RPMI7951 (cell line): ENCODE measurements around the gene MAB21L4. TPM values are rescaled to one million over a fixed set of nuclear protein-coding genes. Genes with fewer than 3 reads are reported as not detected.

Source experiments
- DNase-seq: peaks from one replicate; pipeline ENCODE4 v3.0.0-alpha.2; 2012; ENCODE audit warnings: low read depth
- total RNA-seq: library from RNA; depleted of rRNA; stranded (reverse); fragments of >200 nt; shearing (Covaris generic); gene quantifications from 2 replicates; pipeline ENCODE4 v1.2.3, GENCODE V29; 2014

MAB21L4 gene
- total RNA-seq, 1 experiment from 2014 or later: not detected

DNA sequence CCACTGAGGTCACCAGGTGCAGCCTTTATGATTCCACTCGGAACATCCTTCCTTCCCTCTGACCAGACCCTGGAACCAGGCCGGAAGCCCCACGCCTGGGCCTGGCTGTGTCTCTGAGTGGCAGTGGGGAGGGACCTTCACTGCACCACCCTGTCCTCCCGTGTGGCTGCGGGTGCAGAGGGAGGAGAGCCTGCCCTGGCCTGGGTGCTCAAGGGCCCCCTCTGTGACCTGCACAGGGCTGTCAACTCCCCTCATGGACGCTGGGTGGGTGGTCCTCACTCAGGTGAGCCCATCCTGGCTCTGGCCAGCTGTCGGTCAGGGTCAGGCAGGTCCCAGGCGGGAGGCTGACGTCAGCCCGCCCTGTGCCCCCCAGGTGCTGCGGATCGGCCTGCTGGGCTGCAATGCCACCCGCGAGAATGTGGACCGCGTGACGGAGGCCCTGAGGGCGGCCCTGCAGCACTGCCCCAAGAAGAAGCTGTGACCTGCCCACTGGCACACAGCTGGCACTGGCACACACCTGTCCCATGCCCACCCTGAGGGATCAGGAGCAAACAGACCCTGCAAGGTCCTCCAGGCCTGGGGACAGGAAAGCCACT lies 17.5 kb downstream of the MAB21L4 start:
- no peak for DNase-seq

DNA sequence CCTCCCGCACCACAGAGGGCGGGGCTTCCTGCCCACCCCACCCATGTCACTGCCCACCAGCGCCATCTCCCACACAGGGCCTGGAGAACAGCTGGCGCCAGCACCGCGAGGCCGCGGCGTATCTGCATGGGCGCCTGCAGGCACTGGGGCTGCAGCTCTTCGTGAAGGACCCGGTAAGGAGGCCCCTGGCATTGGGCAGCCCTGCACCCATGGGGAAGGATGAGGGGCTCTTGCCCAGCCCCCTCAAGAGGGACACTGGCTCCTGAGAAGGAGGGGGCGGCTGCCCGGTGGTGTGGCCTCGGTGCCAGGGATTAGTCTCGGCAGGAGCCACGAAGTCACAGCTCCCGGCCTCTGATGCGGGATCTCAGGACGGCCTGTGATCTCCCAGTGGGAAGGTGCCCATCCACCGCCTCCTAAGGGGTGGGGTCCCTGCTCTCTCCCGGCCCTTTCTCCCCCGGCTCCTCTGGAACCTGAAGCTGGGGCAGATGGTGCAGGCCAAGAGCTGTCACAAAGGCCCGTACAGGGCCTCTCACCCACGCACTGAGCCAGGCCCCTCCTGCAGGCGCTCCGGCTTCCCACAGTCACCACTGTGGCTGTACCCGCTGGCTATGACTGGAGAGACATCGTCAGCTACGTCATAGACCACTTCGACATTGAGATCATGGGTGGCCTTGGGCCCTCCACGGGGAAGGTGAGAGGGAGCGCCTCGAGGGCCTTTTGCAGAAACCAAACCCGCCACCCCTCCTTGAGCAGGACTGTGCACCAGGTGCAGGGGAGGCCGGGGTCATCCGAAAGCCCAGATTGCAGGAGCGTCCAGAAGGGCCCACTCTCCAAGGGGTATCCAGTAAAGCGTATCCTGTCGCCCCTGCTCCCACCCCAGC lies 18.3 kb downstream of the MAB21L4 start:
- DNase-seq: no peak

DNA sequence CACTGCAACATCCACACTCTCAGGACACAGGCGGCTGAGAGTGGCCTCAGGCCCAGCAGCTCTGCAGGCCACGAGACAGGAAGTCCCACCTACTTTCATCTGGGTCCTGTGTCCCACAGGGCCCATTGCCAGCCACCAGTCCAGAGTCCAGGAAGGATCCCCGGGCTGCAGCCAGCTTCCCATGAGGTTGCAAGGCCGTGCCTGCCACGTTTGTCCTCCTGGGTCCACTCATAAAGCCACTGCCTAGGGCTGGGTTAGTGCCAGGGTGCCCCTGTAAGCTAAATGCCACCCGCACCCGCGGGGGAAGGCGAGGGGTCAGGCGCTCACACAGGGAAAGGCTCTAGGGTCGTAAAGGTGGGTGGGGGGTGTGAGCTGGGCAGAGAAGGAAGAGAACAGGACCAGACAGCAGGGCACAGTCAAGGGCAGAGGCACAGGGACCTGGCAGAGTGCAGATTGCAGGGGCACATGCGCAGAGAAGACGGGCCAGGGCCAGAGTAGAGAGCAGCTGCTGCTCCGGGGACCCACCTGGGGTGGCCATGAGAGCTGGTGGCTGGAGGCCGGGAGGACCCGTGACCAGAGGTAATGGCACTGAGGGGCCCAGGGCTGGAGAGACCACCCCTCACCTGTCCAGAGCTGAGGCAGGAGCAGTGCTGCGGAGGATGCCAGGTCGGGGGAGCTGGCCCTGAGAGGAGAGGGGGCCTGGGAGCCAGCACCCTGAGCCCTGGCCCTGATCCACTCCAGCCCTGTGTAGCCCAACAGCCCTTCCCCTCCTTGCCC lies 19.3 kb downstream of the MAB21L4 start:
- no peak for DNase-seq

DNA sequence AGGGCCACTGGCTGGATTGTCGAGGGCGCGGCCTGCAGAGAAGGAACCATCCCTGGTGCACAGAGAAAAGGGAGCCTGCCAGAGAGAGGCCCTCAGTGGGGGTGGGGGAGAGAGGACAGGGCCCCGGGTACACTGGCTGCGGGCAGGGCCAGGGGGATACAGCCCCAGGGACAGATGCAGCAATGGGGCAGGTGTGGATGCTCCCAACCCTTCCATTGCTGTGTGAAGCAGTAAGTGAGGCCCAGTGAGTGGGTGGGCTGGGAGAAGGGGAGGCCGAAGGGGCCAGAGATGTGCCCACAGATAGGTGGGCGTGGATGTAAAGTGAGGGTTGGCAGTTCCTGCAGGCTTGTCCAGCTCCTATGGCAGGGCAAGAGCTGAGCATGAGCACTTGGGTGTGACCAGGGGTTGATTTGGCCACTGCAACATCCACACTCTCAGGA lies 19.9 kb downstream of the MAB21L4 start:
- DNase-seq: no peak

DNA sequence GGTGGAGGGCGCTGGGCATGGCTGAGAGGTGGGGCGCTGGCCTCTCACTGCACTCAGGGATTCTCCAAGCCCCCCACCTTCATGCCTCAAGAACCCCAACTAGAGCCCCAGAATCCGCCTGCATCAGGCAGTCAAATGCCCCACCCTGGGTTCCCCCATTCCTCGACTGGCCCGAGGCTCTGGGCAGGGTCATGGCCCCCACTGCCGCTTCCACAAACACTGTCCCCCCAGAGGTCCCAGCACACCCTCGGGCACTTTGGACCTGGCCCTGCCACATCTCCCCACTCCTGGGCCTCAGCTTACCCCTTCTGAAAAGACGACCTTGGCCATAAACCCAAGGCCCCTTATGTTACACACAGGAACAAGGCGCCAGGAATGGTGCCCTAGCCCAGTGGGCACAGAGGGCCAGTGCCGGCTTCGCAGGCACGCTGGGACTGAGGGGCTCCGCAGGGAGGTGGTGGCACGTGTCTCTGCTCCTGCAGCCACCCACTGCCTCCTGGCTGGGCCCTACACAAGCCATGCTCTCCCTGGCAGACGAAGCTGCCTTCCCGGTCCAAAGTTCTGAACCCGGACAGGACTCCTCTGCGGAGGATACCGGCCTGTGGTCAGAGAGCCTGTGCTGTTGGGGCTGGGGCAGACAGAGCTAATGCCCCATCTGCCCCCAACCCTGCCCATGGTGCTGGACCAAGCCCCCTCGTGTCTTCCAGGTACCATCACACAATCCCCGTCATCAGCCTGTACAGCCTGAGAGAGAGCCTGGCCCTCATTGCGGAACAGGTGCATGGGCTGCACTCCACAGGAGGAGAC lies 20.5 kb downstream of the MAB21L4 start:
- no peak for DNase-seq

DNA sequence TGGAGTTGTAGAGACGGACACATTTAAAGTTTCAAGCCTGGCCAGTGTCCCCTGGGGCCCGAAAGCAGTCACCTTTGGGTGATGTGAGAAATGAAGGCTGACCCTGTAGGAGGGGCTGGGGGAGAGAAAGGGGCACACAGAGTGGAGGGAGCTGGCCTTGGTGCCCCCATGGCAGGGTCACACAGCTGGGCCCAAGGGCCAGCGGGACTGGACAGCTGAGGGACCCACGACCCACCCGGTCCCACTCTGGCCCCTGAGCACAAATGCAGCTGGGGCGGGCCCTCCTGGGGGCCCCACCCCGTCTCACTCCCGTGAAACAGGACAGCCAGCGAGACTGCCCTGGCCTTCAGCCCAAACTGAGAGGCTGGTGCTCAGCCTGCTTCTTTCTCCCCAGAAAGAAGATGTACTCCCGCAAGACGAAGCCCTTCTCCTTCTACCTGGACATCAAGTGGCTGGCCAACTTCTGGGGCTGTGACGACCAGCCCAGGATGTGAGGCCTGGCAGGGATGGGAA lies 21.2 kb downstream of the MAB21L4 start:
- DNase-seq: no peak

DNA sequence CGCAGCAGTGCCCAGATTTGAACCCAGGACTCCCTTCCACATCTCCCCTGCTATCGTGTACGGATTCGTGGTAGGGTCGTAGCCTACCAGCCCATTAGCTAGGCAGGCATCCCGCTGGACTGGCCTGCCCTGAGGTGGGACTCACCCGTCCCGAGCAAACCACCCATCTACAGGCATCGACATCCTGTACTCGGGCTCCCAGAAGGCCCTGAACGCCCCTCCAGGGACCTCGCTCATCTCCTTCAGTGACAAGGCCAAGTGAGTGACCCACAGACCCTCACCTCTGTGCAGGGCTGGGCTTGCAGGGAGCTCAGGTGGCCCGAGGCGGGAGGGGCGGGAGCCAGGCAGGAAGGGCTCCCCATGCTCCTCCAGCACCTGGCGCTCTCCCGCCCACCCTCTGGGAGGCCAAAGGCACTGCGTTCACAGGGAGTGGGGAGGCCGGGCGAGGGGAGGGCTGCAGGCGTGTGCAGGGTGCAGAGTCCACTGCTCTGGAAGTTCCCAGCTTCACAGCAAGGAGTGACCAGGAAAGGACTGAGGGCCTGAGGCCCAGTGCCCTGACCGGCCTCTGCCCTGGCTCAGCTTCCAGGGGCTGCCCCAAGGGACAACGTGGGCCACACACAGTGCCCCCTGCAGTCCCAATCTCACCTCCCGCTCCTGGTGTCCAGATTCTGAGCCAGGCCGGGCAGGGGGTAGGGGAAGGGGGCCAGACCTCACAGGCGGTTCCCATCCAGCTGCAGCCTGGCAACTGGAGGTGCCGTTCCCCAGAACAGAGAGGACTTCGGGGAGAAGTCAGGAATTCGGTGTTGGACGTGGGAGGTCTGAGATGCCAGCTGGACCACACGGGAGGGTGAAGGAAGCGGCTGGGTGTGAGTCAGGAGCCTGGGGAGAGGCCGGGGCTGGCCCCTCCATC lies 21.9 kb downstream of the MAB21L4 start:
- peak; percentile 67 for DNase-seq

DNA sequence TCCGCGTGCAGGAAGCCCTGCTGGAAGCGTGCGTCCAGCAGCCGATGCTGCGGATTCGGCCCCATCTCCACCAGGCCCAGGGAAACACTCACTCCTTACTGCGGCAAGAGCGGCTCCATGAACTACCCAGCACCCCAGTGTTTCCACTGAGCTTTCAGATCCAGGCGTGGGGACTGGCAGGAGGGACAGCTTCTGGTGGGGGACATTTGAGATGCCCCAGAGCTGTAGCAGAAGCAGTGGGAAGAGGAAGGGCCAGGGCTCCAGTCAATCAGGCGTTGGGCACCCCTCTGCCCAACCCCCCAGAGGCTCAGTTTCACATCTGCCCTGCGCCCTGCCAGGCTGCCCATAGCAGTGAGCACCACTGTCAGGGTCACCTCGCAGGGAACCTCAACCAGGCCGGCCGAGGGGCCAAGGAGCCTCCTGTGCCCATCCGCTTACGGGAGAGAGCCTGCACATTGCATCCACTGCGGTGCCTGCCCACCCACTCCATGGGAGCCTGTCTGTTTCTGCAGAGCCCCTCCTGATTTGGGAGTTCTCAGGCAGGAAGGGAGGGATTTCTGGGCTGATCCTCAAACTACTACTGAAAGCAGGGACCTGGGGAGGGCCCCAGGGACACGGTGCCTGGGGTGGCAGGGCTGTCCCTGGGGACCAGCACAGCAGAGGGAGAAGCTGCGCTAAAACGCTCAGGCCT lies 22.7 kb downstream of the MAB21L4 start:
- DNase-seq: no peak

DNA sequence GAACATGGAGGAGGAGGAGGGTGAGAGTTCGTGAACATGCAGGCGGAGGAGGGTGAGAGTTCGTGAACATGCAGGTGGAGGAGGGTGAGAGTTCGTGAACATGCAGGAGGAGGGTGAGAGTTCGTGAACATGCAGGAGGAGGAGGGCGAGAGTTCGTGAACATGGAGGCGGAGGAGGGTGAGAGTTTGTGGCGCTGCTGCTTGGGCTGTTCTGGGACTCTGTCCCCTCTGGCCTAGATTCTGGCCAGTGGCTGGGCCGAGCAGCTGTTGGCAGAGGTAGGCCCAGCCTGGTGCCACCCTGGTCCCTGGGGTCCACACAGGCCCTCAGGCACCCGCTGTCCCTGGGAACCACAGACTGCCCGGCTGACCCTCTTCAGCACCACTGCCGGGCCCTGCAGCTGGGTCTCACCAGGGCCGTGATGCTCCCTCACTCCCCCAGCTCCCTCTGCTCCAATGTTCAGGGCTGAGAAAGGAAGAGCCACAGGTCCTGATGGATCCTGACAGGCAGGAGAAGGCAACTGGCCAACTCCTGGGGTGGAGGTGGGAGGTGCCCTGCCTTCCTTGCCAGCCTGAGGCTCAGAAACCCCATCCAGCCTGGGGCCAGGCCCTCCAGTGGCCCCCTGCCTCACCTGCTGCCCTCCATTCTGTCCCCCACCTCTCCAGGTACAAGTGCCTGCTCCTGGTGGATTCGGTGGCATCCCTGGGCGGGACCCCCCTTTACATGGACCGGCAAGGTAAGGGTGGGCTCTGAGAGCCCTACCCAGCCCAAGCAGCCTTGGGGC lies 23.4 kb downstream of the MAB21L4 start:
- DNase-seq: no peak

DNA sequence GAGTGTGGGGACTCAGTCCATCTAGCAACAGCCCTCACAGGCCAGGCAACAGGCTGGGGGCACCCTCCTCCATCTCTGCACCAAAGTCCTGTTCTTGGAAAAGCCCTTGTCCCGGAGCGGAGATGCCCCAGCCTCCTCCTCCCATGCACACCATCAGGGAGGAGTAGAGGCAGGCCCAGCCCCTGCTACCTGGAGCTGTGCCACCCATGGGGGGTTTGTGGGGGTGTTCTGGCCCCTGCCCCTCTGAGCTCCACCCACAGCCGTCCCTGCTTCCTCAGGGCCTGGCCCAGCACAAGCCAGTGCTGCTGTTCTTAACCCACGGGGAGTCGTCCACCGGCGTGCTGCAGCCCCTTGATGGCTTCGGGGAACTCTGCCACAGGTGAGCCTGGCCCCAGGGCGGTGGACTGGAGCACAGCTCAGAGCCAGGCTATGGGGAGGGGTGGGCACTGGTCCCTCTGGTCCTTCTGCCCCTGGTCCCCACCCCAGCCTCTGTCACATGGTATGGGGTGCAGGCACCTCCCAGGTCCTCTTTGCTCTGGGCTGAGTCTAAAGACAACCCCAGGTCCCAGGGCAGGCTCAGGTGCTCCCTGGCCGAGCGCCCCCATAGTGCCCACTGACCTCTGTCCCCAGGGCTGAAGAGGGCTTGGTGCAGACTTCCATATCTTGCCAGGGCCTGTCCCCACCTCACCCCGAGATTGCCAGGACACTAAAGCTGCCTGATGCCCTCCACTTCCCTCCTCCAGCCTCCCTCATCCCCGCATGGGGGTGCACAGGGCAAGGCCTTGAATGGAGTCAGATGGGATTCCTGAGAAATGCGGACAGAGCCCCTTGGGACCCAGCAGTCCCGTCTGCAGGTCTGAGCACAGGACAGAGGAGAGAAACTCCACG lies 24.6 kb downstream of the MAB21L4 start:
- DNase-seq: no peak

DNA sequence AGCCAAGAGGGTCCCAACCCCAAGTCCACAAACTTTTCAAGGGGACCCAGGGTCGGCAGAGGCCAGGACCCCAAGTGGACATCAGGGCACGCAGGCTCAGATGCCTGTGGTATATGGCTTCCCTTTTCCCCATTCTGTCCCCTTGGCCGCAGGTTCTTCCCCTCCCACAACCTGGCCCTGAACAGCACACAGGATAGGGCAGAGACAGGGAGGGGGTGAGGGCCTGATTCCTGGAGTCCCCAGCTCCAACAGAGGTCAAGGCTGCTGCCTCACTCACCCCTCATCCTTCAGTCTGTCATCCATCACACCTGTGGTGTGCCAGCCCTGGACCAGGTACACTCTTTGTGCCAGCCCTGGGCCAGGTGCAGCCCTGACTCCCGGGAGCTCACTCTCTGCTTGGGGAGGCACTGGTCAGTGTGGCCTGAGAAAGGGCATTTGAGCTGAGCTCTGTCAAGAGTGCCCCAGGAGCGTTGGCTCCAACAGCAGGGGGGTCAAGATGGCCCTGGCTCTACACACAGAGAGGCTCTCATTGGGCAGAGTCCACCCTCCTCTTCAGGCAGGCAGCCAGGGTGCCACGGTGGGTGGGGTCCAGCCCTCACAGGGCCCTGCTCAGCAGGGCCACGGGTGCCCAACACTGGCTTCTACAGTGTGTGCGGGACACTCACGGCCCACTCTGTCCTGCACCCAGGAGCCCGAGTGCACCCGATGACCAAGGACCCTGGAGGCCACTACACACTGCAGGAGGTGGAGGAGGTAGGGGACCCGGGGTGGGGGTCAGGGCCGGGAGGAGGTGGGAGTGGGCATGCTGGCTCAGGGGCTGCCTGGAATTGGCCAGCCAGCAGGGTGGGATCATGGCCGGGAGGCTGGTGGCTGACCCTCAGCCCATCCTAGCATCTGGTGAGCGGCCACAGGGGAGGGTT lies 25.7 kb downstream of the MAB21L4 start:
- DNase-seq: no peak

DNA sequence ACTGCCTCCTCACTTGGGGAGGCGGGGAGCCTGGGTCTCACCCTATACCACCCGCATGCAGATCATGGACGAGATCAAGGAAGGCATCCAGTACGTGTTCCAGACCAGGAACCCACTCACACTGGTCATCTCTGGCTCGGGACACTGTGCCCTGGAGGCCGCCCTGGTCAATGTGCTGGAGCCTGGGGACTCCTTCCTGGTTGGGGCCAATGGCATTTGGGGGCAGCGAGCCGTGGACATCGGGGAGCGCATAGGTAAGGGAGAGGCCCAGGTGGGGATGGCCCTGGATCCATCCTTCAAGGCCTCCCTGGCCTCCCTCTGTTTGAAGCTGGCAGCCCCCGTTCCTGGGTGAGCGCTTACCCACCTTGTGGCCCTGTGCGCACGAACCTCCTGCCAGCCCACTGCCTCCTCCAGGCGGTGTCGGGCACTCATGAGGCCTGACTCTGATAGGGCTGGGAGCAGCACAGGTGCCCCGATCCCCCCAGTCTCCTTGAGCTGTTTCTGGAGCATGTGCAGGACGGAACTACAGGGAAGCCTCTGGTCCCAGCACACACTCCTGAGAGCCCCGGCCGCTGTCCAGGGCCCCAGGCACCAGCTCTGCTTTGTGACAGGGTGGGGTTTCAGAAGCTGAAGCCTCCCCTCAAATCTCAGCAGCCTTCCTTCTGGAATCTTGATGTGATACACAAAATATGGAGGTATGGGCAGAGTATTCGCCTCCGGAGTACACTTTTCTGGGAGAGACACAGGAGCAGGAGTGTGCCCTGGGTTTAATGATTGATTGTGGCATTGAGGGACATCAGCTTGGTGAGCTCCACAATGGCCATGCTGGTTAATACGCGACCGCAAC lies 26.6 kb downstream of the MAB21L4 start:
- no peak for DNase-seq

DNA sequence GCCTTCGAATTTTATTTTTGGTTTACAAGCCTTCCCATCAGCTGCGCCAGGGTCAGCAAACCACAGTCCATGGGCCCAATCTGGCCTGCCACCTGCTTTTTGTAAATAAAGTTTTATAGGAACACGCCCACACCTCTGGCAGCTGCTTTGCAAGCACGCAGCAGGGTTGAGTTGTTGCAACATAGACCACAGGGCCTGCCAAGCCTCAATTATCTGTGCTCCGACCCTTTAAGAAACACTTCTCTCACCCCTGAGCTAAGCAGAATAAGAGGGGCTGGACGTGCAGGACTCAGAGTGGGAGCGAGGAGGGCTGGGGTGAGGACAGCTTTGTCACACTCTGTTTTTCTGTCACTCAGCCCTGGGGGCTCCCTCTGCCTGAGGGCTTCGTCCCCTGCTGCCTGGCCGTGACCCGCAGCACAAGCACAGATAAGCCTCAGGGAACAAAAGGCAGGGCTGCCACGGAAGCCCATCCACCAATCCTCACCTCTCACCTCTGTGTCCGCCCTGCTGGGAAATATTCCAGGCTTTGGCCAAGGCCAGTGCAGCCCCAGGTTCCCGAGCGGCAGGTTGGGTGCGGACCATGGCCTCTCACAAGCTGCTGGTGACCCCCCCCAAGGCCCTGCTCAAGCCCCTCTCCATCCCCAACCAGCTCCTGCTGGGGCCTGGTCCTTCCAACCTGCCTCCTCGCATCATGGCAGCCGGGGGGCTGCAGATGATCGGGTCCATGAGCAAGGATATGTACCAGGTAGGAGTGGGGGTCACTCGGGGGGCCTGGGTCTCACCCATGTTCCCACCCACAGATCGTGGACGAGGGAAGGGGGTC lies 27.5 kb downstream of the MAB21L4 start, which contains the start of gene AGXT:
TSS of gene AGXT (plus strand) at position 539 of the 823 bp plus-strand sequence. CDS start at position 581, 42 bp downstream.
- DNase-seq: peak; percentile 55

DNA sequence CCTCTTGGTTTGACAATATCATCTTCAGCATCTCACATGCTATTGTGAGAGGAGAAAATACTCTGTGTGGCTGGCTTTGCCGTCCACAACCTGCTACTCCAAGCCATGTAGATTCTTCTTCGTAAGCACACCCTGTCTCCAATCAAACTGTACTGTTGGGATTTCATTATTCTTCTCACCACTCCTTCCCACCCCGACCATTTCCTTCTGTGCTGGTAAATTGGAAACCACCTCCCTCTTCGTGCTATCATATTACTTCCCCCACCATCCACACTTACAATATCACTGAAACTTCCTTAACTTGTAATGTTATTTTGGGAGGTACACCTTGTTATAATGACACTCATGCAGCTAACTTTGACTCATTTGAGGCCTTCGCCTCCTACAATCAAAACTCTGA lies 30.6 kb downstream of the MAB21L4 start:
- no peak for DNase-seq

DNA sequence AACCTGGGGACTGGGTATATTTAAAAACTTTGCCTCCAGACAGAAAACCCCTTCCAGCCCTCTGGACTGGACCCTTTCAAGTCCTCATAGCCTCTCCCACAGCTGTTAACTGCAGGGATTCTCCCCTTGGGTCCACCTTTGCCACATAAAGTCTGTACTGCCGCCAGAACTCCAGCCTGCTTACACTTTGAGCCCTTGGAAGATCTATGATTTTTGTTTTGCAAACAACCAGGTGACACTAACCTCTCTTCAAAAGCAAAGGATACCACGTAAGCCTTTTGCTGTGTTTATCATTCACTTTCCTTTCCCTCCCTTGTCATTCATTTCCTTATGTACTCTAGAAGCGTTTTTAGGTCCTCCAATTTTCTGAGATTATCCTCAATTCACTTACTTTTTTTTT lies 31.5 kb downstream of the MAB21L4 start:
- DNase-seq: no peak
